Measurements from ENCODE around the gene NHERF2.

GRCh38 chr16:2044541-2044940 lies 17.8 kb downstream of the NHERF2 start:
- TF ChIP-seq CTCF (conservative IDR thresholded peaks at IDR 0.05), result no peak
- no peak for TF ChIP-seq EZH2 (IDR thresholded peaks at IDR 0.05; ENCODE audit: low read depth)

Data from PC-9 (cell line).